Stimulated activated CD8-positive, alpha-beta memory T cell treated with anti-CD3 and anti-CD28 coated beads, Interleukin-7, amount 100 ng/mL, for 48 hours (primary cell): ENCODE measurements around the gene LRRK1.

Experiments
- DNase-seq, 2 donors: peaks; one replicate each; pipeline ENCODE4 v3.0.0-alpha.2; 2020; ENCODE audit warnings: low read depth in 1 of 2; ENCODE audit errors: extremely low read depth in 1 of 2

The LRRK1 gene

GRCh38 chr15:100909565-100909964, 9.6 kb upstream of the LRRK1 start:
- no peak for DNase-seq

- no peak for DNase-seq
Observed at GRCh38 chr15:100909989-100910955, 8.9 kb upstream of the LRRK1 start.

GRCh38 chr15:100911086-100911485, 8.1 kb upstream of the LRRK1 start:
- no peak for DNase-seq

- no peak for DNase-seq
Observed at GRCh38 chr15:100913961-100914360, 5.2 kb upstream of the LRRK1 start.

GRCh38 chr15:100914876-100915275, 4.3 kb upstream of the LRRK1 start:
- DNase-seq: no peak

GRCh38 chr15:100918034-100918689, 995 bp upstream of the LRRK1 start:
- DNase-seq: peak; percentile 43 to 50

- no peak for DNase-seq
Observed at GRCh38 chr15:100919481-100920405, 586 bp downstream of the LRRK1 start.

- no peak for DNase-seq
Observed at GRCh38 chr15:100920516-100921135, 1.5 kb downstream of the LRRK1 start.

GRCh38 chr15:100922192-100923040, 3.3 kb downstream of the LRRK1 start:
- no peak for DNase-seq

- DNase-seq: no peak
Observed at GRCh38 chr15:100923076-100923475, 3.9 kb downstream of the LRRK1 start.

GRCh38 chr15:100923902-100924301, 4.7 kb downstream of the LRRK1 start:
- DNase-seq: no peak

- no peak for DNase-seq
Observed at GRCh38 chr15:100924436-100924835, 5.3 kb downstream of the LRRK1 start.

GRCh38 chr15:100925480-100925879, 6.3 kb downstream of the LRRK1 start:
- DNase-seq: no peak

GRCh38 chr15:100926258-100926657, 7.1 kb downstream of the LRRK1 start:
- DNase-seq: no peak

GRCh38 chr15:100926971-100927756, 8.0 kb downstream of the LRRK1 start:
- no peak for DNase-seq

GRCh38 chr15:100928632-100929280, 9.6 kb downstream of the LRRK1 start:
- no peak for DNase-seq

GRCh38 chr15:100929641-100930042, 10.5 kb downstream of the LRRK1 start:
- DNase-seq: no peak

- no peak for DNase-seq
Observed at GRCh38 chr15:100930306-100930848, 11.2 kb downstream of the LRRK1 start.
